GM13977 (cell line): Measurements from ENCODE around the gene GGA1.
"Not testable (repeated sequence)": the region's sequence is repeated elsewhere in the genome, so short reads cannot be mapped to it uniquely, and the experiment has no call there.

Source experiments
- DNase-seq: peaks from one replicate; pipeline ENCODE4 v3.0.0; 2012; ENCODE audit warnings: low spot score
- in situ Hi-C: fragments of 300-500 bp; cut with MboI; formaldehyde crosslinking; loops from one replicate; pipeline ENCODE4 v1.12.0; 2022; ENCODE audit warnings: low sequenced_read_pairs, low pct_unique_long_range_greater_than_20kb, mixed read lengths, inconsistent platforms; ENCODE audit not compliant: unreplicated experiment
- TF ChIP-seq, protein P1 (sequence below): IDR thresholded peaks from 2 replicates; pipeline ENCODE4 v1.5.1; 2012; ENCODE audit warnings: mild to moderate bottlenecking, control low read depth; ENCODE audit not compliant: insufficient read depth; ENCODE audit errors: extremely low read depth, missing control alignments

The GGA1 gene

DNA sequence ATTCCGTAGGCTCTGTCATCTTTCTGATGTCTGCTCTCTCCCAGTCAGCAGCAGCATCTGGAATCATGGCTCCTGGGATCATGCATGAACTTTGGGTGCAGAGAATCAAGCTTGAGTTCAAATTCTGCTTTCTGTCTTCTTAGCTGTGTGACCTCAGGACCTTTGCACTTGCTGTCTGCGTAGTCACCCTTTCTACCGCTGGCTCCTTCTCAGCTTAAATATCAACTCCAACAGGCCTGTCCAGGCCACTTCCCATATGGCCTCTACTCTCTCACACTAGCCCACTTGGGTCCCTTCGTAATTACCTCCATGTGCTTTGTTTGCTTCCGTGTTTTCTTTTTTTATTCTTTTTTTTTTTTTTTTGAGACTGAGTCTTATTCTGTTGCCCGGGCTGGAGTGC lies 4.6 kb upstream of the GGA1 start:
- DNase-seq = no peak
- TF ChIP-seq, protein P1, sequence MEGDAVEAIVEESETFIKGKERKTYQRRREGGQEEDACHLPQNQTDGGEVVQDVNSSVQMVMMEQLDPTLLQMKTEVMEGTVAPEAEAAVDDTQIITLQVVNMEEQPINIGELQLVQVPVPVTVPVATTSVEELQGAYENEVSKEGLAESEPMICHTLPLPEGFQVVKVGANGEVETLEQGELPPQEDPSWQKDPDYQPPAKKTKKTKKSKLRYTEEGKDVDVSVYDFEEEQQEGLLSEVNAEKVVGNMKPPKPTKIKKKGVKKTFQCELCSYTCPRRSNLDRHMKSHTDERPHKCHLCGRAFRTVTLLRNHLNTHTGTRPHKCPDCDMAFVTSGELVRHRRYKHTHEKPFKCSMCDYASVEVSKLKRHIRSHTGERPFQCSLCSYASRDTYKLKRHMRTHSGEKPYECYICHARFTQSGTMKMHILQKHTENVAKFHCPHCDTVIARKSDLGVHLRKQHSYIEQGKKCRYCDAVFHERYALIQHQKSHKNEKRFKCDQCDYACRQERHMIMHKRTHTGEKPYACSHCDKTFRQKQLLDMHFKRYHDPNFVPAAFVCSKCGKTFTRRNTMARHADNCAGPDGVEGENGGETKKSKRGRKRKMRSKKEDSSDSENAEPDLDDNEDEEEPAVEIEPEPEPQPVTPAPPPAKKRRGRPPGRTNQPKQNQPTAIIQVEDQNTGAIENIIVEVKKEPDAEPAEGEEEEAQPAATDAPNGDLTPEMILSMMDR = no peak
- in situ Hi-C loops = no loop called here

DNA sequence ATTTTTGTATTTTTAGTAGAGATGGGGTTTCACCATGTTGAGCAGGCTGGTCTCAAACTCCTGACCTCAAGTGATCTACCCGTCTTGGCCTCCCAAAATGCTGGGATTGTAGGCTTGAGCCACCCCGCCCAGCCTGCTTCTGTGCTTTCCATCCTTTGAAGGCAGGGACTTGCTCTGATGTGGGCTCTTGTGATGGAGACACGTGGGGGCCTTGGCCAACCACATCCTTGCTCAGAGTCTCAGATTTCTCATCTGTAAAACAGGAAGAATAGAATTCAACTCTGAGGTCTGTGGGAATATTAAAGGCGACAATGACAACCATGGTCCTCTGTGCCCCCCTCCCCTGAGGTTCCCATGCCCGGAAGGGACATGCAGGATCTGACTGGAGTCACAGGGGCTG lies 3.8 kb upstream of the GGA1 start:
- no peak for DNase-seq
- in situ Hi-C loops = no loop called here
- TF ChIP-seq, protein P1 = no peak

DNA sequence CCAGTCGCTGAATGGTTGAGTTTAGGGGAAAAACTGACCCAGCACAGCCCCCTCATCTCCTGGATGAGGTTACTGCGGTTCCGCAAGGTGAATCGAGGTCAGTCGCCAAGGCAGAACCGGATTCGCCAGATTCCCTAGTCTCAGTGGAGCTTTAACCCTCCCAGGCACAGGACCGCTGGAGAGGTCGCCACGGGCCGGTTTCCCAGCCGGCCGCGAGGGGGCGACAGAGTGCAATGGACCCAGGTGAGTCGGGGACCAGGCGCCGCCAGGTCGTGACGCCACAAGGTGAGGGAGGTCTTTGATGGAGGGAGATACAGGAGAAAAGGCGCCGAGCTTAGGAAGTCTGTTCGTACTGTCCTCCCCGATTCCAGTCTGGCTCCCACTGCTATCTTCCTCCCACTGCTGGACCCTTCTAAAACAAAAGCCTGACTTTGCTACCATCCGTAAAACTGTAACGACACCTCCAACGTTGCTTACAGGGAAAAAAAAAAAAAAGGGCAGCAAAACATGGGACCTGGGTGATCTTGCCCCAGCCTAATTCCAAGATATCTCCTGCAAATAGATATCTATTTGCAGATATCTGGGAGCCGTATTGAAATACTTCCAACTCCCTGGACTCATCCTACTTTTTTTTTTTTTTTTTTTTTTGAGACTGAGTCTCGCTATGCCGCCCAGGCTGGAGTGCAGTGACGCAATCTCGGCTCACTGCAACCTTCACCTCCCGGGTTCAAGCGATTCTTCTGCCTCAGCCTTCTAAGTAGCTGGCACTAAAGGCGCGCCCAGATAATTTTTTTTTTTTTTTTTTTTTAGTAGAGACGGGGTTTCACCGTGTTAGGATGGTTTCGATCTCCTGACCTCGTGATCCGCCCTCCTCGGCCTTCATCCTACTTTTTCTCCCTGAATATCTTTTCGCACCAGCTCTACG lies 1.4 kb upstream of the GGA1 start:
- DNase-seq = peak; percentile 86
- in situ Hi-C loops = no loop called here
- TF ChIP-seq, protein P1 = peak; percentile 98

DNA sequence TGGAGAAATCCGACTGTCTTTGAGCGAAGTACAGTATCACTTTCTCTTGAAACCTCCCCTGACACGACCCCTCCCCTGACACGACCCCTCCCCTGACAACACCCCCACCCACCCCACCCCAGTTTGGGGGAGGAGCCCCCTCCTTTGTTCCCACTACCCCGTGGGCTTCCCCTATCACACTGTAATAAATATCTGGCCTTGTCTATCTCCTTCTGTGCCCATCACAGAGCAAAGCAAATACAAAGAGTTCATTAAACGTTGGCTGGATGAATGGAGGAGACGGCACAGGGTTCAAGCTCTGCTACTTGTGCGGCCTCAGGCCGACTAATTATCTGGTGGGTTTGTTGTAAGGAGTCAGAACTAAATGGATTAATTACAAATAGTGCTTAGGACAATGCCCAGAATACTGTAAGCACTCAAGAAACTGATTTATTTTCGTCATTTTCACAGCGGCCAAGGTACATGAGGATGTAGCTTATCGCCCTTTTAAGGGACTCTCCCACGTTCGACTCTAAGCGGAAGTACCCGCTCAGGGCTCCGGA lies 628 bp upstream of the GGA1 start:
- no peak for DNase-seq
- in situ Hi-C loops = no loop called here
- TF ChIP-seq, protein P1 = no peak

DNA sequence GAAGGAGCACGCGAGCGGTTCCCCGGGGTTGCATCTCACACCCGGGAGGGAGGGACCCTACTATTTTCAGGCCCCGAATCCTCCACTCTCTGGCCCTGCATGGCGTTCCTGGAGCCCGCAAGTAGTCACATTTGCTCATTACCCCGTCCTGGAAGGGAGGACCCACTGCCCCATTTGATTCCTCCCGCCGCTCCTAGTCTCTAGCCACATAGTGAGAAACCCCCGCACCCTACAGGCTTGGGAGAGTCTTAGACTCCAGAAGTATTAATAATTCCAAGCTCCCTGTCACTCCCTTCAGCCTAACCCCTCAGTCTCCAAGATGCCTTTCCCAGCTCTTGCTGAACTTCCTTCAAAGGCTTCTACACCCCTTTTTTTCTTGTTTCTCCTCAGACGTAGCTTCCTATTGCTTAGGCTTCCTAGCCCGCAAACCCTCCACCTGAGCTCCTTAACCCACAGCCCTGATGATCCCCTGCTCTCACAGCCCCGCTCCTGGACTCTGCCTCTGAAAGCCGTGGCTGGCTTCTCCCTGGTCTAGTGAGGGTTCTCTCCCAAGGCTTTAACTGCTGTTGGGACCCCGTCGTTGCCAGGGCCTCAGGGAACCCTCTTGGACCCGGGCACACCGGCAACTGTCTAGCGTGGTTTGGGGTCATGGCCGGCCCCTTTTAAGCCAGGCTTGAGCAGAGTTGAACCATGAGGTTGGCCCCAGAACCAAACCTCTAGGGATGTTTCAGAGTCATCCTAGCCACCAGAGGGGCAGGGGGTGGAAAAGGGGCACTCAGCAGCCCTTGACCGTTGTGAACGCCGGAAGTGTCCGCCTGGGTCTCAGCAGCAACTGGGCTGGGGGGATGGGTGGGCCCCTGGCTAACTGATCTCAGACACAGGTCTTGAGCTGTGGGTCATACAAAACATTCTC lies 862 bp downstream of the GGA1 start:
- in situ Hi-C loops = no loop called here
- TF ChIP-seq, protein P1 = no peak
- peak; percentile 75 for DNase-seq

DNA sequence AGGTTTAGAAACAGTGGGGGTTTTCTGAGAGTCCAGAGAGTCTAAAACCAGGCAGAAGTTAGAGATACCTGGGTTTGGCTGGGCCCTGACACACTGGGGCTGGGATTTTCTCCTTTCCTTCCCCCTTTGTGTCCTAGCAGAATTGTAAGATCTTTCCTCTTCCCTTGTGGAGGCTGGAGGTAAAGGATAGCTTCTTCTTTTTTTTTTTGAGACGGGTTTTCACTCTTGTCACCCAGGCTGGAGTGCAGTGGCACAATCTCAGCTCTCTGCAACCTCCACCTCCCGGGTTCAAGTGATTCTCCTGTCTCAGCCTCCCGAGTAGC lies 1.5 kb downstream of the GGA1 start:
- in situ Hi-C loops, DNase-seq: not testable (repeated sequence)
